Diencephalon (tissue), 1 donor: ENCODE results near the gene MAPRE3. TPM values are rescaled to one million over a fixed set of nuclear protein-coding genes. Genes with fewer than 3 reads are reported as not detected.

Source experiments
- total RNA-seq: library from RNA; depleted of rRNA; stranded (reverse); fragments of >200 nt; gene quantifications from one replicate; pipeline ENCODE4 v1.2.3, GENCODE V29; 2014

MAPRE3 gene
- total RNA-seq, result 39.9 TPM

GRCh38 chr2:26970244-26970927 lies at the start of gene MAPRE3:
Gene MAPRE3, plus strand, starts transcription at chr2:26970637. Its CDS starts 51,582 bp downstream, at chr2:27022219.

GRCh38 chr2:27032495-27033252 lies 62.2 kb downstream of the MAPRE3 start, which contains the start of gene TMEM214:
Gene TMEM214, plus strand, starts transcription at chr2:27032965. Its CDS starts 51 bp downstream, at chr2:27033016.

GRCh38 chr2:27050996-27051901 lies 80.8 kb downstream of the MAPRE3 start, which contains the start of gene AGBL5:
Gene AGBL5, plus strand, starts transcription at chr2:27051668. Its CDS starts 1,291 bp downstream, at chr2:27052959.

GRCh38 chr2:27071277-27071989 lies 101.0 kb downstream of the MAPRE3 start, which contains the start of gene OST4:
Gene OST4, minus strand, starts transcription at chr2:27071654.

Other genes starting within 250 kb of the MAPRE3 start
- 29.8 TPM for gene SLC35F6, start 206.4 kb upstream of the MAPRE3 start, total RNA-seq
- gene CENPA, start 184.6 kb upstream of the MAPRE3 start, total RNA-seq, result 3.2 TPM
- gene DPYSL5, start 122.5 kb upstream of the MAPRE3 start, total RNA-seq, result 181 TPM
- 14.5 TPM for gene TMEM214, start 62.3 kb downstream of the MAPRE3 start, total RNA-seq
- gene AGBL5, start 81.0 kb downstream of the MAPRE3 start, total RNA-seq, result 28.6 TPM
- 158 TPM for gene OST4, start 101.0 kb downstream of the MAPRE3 start, total RNA-seq
- gene EMILIN1, start 108.0 kb downstream of the MAPRE3 start, total RNA-seq, result 6.2 TPM
- 8.8 TPM for gene KHK, start 116.1 kb downstream of the MAPRE3 start, total RNA-seq
- gene CGREF1, start 148.5 kb downstream of the MAPRE3 start, total RNA-seq, result 28.8 TPM
- 0.46 TPM for gene ABHD1, start 153.2 kb downstream of the MAPRE3 start, total RNA-seq
- gene PREB, start 164.0 kb downstream of the MAPRE3 start, total RNA-seq, result 24.7 TPM
- not detected for gene PRR30, start 168.8 kb downstream of the MAPRE3 start, total RNA-seq
- not detected for gene TCF23, start 178.4 kb downstream of the MAPRE3 start, total RNA-seq
- 57.7 TPM for gene ATRAID, start 241.4 kb downstream of the MAPRE3 start, total RNA-seq
- 27.7 TPM for gene SLC5A6, start 241.6 kb downstream of the MAPRE3 start, total RNA-seq
- gene CAD, start 246.7 kb downstream of the MAPRE3 start, total RNA-seq, result 27.2 TPM